ENCODE measurements around the gene TUBD1. TPM values are rescaled to one million over a fixed set of nuclear protein-coding genes. Genes with fewer than 3 reads are reported as not detected.
A peak's percentile ranks its signal among the peaks of the same experiment; 100 is the strongest.
"Not testable (repeated sequence)": the region's sequence is repeated elsewhere in the genome, so short reads cannot be mapped to it uniquely, and the experiment has no call there.

TUBD1 gene
- polyA plus RNA-seq, 3 donors from 2014 or later: 8.8 to 12.7 (median 10.1) TPM

DNA sequence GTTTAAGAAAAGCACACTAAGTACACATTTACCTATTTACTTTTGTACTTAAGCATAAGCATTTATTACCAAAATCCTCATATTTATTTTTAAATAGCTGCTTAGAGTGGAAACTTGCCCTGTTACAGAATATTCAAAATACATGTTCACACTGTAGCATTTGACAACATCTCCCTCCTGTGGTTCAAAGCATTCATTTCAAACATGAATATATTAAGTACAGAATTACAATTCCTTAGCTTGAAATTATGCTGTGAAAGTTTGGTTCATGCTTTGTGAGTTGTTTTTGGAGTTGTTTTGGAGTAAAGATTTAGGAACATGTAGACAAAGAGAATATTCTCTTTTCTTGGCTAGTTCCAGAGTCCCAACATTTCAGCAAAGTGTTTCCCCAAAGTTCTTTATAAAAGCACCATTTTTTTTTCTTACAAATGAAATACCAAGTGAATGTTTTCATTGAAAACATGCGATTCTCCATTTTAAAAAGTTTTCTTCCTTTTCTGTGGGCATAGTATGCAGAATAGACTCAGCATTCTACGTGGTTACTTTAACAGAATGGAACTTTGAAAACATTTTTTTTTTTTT, 33.2 kb downstream of the TUBD1 start:
- Mint-ChIP-seq H3K4me3 (no peak overlapping the region), H3K27ac (peak overlapping the region in 1 of 6 donors; percentile 14), H3K27me3 (ENCODE audit: low read depth in 3 of 3) (peaks cover 0 to 2% (median 0%) of the 10 kb centered on the region in 3 donors), H3K9me3 (no peaks in the 10 kb centered on the region), H3K36me3 (peaks cover 0 to 12% (median 7%) of the 10 kb centered on the region in 3 donors), H3K4me1 (peaks cover 0 to 6% of the 10 kb centered on the region in 2 donors)
- peak in 1 of 3 donors; percentile 31 for DNase-seq

DNA sequence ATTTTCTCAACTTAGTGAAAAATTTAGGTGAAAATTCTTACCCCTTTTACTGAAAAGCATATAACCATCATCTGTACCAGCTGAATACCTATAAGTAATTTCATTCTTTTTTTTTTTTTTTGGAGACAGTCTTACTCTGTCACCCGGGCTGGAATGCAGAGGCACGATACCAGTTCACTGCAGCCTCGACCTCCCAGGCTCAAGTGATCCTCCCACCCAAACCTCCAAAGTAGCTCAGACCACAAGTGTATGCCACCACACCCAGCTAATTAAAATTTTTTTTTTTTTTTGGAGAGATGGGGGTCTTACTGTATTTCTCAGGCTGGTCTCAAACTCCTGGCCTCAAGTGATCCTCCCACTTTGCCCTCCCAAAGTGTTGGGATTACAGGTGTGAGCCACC, 33.8 kb downstream of the TUBD1 start:
- Mint-ChIP-seq H3K27me3 (ENCODE audit: low read depth in 3 of 3) (peaks cover 0 to 2% (median 0%) of the 10 kb centered on the region in 3 donors), H3K4me3 (no peak overlapping the region), H3K27ac (no peak overlapping the region), H3K36me3 (peaks cover 0 to 12% (median 7%) of the 10 kb centered on the region in 3 donors), H3K9me3 (no peaks in the 10 kb centered on the region), H3K4me1 (peaks cover 0 to 6% of the 10 kb centered on the region in 2 donors)
- DNase-seq: no peak

DNA sequence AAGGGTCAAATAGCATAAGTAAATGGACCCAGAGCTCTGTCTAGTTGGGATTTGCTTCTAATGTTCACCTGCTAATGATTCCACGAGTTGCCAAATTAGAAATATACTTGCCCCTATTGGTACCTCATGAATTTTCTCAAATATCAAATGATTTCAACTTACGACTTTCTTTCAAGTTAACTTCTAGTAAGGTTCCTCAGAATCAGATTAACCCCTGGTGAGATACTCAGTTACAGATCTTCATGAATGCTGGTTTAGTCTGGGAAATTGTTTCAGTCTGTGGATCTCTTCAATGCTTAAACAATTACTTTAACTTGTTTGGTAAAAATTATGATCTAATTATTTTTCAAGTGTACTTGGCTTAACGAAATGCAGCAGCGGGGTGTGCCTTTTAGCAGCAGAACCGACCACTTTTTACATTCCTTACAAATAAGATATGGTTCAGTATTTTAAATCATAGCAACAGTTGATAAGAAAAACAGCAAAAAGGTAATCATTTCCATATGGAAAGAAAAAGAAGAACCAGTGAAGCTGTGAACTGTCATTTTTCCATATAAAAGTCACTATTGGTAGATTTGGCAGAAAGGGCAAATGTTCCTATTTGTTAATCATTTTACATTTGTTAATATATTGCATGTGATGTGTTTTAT, 34.5 kb downstream of the TUBD1 start:
- peaks cover 2 to 6% of the 10 kb centered on the region in 2 donors for H3K4me1 Mint-ChIP-seq
- no peak for DNase-seq
- H3K4me3 Mint-ChIP-seq: no peak overlapping the region
- peaks cover 0 to 2% (median 0%) of the 10 kb centered on the region in 3 donors for H3K27me3 Mint-ChIP-seq (ENCODE audit: low read depth in 3 of 3)
- H3K9me3 Mint-ChIP-seq: no peaks in the 10 kb centered on the region
- H3K27ac Mint-ChIP-seq: peak overlapping the region in 1 of 6 donors; percentile 50
- H3K36me3 Mint-ChIP-seq: peaks cover 0 to 12% (median 3%) of the 10 kb centered on the region in 3 donors

DNA sequence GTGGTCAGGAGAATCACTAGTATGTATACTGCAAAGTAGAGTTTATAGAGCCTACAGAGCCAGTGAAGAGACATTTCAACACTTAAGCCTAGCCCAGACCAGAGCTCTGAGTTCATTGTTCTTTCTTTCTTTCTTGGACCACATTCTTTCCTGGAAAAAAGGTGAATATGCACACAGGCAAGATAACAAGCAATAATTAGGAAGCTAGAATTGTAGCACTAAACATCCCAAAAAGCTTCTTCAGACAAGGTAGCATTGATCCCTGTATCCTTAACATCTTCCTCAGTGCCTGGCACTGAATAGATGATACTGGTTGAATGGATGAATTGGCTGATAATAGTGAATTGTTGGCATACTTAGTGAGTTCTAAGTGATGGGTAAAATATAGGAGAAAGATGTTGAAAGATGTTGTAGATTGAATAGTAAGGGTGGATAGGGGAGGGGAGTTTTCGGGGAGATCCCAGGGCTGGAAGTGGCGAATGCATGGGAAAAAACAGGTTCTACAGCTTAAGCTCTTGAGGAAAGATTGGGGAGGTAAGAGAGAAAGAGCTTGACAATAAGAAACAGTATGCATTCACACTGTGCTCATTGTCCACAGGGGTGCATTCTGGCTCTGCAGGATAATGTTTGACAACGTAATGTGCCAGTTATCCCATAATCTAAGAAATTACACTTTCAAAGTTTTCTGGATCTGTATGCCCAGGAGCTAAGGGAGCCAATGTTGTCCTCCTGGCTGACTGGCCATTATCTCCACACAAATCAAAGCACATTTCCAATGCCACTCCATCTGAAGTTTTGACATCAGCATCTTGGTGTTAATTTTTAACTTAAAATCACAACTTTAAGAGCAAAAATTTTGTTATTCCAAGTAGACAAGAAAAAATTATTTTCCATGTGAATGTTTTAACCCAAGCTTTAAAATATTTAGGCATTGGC, 35.6 kb downstream of the TUBD1 start:
- DNase-seq: no peak
- Mint-ChIP-seq H3K27me3 (ENCODE audit: low read depth in 3 of 3) (peaks cover 0 to 2% (median 0%) of the 10 kb centered on the region in 3 donors), H3K4me3 (no peak overlapping the region), H3K9me3 (no peaks in the 10 kb centered on the region), H3K36me3 (peaks cover 0 to 7% (median 3%) of the 10 kb centered on the region in 3 donors), H3K27ac (peak overlapping the region in 1 of 6 donors; percentile 45), H3K4me1 (peaks cover 2 to 6% of the 10 kb centered on the region in 2 donors)

DNA sequence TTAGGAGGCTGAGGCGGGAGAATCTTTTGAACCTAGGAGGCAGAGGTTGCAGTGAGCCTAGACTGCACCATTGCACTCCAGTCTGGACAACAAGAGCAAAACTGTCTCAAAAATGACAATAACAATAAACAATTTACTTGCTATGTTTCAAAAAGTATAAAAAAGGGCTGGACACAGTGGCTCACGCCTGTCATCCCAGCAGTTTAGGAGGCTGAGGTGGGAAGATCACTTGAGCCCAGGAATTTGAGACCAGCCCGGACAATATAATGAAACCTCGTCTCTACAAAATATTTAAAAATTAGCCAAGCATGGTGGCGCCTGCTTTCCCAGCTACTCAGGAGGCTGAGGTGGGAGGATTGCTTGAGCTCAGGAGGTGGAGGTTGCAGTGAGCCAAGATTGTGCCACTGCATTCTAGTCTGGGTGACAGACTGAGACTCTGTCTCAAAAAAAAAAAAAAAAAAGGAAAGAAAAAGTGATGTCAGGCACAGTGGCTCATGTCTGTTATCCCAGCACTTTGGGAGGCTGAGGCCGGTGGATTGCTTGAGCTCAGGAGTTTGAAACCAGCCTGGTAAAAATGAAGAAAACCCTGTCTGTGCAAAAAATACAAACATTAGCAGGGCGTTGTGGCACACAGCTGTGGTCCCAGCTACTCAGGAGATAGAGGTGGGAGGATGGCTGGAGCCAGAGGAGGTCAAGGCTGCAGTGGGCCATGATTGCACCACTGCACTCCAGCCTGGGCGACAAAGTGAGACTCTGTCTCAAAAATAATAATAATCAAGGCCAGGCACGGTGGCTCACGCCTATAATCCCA, 38.6 kb downstream of the TUBD1 start:
- not testable (repeated sequence) for H3K4me1 Mint-ChIP-seq; H3K9me3 Mint-ChIP-seq; H3K36me3 Mint-ChIP-seq; H3K27me3 Mint-ChIP-seq (ENCODE audit: low read depth in 3 of 3); H3K27ac Mint-ChIP-seq; DNase-seq; H3K4me3 Mint-ChIP-seq

DNA sequence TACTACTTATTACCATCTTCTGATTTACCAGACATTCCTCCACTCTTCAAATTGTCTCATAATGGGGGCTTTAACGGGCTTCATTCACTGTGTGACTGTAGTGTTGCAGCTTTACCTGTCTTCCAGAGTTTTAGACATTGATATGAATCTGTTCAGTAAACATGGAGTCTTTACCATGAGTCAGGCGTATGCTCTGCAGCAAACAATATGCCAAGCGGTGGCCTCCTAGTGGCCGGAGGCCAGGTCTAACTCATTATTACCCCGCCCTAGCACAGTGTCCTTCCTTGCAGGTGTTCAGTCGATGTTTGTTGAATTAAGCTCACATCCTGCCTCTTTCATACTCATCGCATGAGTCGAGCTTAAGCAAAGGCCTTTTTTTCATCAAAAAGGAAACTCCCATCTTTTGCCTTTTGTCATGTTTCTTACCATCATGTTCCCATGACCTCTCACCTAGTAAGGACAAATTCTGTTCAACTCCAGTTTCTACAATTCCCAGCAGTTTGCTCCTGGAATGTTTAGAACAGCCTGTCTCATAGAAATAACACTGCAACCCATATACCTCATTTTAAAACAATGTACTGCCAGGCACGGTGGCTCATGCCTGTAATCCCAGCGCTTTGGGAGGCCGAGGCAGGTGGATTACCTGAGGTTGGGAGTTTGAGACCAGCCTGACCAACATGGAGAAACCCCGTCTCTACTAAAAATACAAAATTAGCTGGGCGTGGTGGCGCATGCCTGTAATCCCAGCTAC, 39.4 kb downstream of the TUBD1 start:
- no peaks in the 10 kb centered on the region for H3K9me3 Mint-ChIP-seq
- H3K4me1 Mint-ChIP-seq: peaks cover 14 to 15% of the 10 kb centered on the region in 2 donors
- H3K4me3 Mint-ChIP-seq: no peak overlapping the region
- peak overlapping the region in 1 of 6 donors; percentile 46 for H3K27ac Mint-ChIP-seq
- no peaks in the 10 kb centered on the region for H3K36me3 Mint-ChIP-seq
- DNase-seq: no peak
- peaks cover 0 to 2% (median 2%) of the 10 kb centered on the region in 3 donors for H3K27me3 Mint-ChIP-seq (ENCODE audit: low read depth in 3 of 3)

DNA sequence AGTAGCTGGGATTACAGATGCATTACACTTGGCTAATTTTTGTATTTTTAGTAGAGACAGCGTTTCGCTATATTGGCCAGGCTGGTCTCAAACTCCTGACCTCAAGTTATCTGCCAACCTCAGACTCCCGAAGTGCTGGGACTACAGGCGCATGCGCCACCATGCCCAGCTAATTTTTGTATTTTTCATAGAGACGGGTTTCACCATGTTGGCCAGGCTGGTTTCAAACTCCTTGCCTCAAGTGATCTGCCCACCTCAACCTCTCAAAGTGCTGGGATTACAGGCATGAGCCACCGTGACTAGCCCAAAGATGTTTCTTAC, 39.9 kb downstream of the TUBD1 start:
- not testable (repeated sequence) for DNase-seq; H3K36me3 Mint-ChIP-seq; H3K4me3 Mint-ChIP-seq; H3K27ac Mint-ChIP-seq; H3K27me3 Mint-ChIP-seq (ENCODE audit: low read depth in 3 of 3); H3K9me3 Mint-ChIP-seq
- H3K4me1 Mint-ChIP-seq: peaks cover 16 to 17% of the 10 kb centered on the region in 2 donors

DNA sequence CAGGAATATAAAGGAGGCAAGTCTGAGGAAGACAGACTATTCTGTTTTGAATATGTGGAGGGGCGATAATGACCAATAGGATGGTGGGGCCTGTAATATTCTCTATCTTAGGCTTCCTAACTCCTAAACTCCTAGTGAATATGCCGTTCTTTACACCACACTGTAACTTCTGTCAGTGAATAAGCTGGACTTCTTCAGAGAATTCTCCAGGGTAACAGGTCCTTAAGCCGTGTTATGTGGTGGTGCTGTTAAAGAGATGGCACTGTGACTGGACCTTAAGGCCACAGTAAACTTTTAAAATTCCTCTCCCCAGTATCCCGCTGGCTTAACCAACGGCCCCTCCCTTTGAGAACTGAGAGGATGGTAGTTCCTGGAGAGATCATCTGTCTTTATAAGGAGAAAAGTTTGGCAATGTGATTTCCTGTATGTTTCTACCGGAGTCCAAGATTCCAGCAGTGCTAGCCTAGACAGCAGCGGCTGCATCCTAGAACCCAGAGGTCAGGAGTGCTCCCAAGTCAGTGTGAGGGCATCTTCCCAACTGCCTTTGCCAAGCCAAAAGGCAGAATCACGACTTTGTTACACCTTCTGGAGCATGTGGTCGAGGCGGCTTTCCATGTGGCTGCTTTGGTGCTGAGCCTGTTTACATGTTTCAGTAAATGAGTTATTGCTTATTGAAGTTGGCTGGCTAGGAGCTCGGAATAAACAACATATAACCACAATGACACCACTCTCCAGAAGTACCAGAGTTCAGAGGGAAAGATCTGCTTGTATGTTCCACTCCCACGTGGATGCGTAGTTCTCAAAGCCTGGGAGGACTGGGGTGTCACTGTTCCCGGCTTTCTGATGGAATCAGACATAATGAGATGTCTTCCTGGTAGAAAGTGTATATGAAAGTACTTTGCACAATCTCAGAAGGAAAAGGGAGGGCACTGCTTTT, 41.0 kb downstream of the TUBD1 start:
- no peak for DNase-seq
- Mint-ChIP-seq H3K4me3 (no peak overlapping the region), H3K27ac (no peak overlapping the region), H3K27me3 (ENCODE audit: low read depth in 3 of 3) (peaks cover 0 to 2% (median 2%) of the 10 kb centered on the region in 3 donors), H3K4me1 (peaks cover 19 to 24% of the 10 kb centered on the region in 2 donors), H3K9me3 (no peaks in the 10 kb centered on the region), H3K36me3 (no peaks in the 10 kb centered on the region)

DNA sequence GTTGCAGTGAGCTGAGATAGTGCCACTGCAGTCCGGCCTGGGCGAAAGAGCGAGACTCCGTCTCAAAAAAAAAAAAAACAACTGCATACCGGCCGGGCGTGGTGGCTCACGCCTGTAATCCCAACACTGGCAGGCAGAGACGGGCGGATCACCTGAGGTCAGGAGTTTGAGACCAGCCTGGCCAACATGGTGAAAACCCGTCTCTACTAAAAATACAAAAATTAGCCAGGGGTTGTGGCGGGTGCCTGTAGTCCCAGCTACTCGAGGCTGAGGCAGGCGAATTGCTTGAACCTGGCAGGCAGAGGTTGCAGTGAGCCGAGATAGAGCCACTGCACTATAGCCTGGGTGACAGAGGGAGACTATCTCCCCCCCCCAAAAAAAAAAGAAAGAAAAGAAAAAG, 42.4 kb downstream of the TUBD1 start:
- peaks cover 24 to 38% of the 10 kb centered on the region in 2 donors for H3K4me1 Mint-ChIP-seq
- not testable (repeated sequence) for H3K9me3 Mint-ChIP-seq; H3K4me3 Mint-ChIP-seq; H3K27me3 Mint-ChIP-seq (ENCODE audit: low read depth in 3 of 3); H3K36me3 Mint-ChIP-seq; DNase-seq; H3K27ac Mint-ChIP-seq

DNA sequence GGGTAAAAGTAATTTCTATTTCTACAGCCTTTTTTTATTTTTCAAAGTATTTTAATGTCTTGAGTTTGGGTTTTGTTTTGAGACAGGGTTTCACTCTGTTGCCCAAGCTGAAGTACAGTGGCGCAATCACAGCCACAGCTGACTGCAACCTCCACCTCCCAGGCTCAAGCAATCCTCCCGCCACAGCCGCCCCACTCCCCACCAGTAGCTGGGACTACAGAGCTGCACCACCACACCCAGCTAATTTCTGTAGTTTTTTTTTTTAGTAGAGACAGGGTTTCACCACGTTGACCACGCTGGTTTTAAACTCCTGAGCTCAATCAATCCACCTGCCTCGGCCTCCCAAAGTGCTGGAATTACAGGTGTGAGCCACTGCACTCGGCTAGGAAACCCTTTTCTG, 44.0 kb downstream of the TUBD1 start:
- Mint-ChIP-seq H3K36me3 (no peaks in the 10 kb centered on the region), H3K27ac (peak overlapping the region in 5 of 6 donors; percentile 2 to 81 (median 58)), H3K27me3 (ENCODE audit: low read depth in 3 of 3) (peaks cover 0 to 2% (median 0%) of the 10 kb centered on the region in 3 donors), H3K9me3 (no peaks in the 10 kb centered on the region), H3K4me1 (peaks cover 24 to 38% of the 10 kb centered on the region in 2 donors), H3K4me3 (peak overlapping the region; percentile 11 to 72 (median 33))
- peak in 2 of 3 donors; percentile 11 to 28 for DNase-seq

DNA sequence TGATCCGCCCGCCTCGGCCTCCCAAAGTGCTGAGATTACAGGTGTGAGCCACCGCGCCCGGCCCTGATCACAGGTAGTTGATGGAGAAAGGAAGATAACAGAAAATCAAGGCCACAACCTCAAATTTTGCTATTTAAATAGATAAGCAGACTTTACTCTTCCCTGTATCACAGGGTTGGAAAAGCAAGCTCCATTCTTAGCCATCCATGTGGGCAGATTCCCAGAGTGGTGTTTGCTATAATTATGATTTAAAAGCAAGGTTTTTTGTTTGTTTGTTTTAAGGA, 44.4 kb downstream of the TUBD1 start:
- Mint-ChIP-seq H3K4me1 (peaks cover 22 to 38% of the 10 kb centered on the region in 2 donors), H3K9me3 (no peaks in the 10 kb centered on the region), H3K4me3 (no peak overlapping the region), H3K36me3 (no peaks in the 10 kb centered on the region), H3K27ac (peak overlapping the region in 1 of 6 donors; percentile 76), H3K27me3 (ENCODE audit: low read depth in 3 of 3) (peaks cover 0 to 2% (median 0%) of the 10 kb centered on the region in 3 donors)
- DNase-seq: no peak
